HEK293 (cell line): ENCODE results near the gene STX5.

Experiments used
- CTCF ChIA-PET: fragments of 350-600 bp; formaldehyde crosslinking; extraction: SDS; loops from one replicate; lab custom pipeline; 2021; ENCODE audit warnings: antibody characterized with exemption; lab: Yijun Ruan, JAX
- POLR2A ChIA-PET: fragments of 300-600 bp; formaldehyde crosslinking; extraction: SDS; loops from one replicate; lab custom pipeline; 2020; ENCODE audit warnings: antibody characterized with exemption, inconsistent platforms; lab: Yijun Ruan, JAX
- H3K27ac ChIP-seq: fragments of 200-500 bp; sonication (Bioruptor generic); 2 replicates; pipeline ENCODE4 v1.5.1; 2014; ENCODE audit warnings: low read depth, low read length, control low read depth, inconsistent platforms; ENCODE audit errors: extremely low read depth
- H3K36me3 ChIP-seq, 2 experiments: fragments of 200-500 bp in 1 of 2; sonication (Bioruptor generic) in 1 of 2; 1 replicate in 1 of 2; 2 replicates in 1 of 2; pipeline ENCODE4 v1.5.1; 2014 to 2017; ENCODE audit warnings: inconsistent platforms in 2 of 2, low read length in 2 of 2; ENCODE audit not compliant: control insufficient read depth in 2 of 2, insufficient read depth in 1 of 2
- H3K4me1 ChIP-seq: fragments of 200-500 bp; sonication (Bioruptor generic); 2 replicates; pipeline ENCODE4 v1.5.1; 2014; ENCODE audit warnings: mild to moderate bottlenecking, low read length, inconsistent platforms; ENCODE audit not compliant: control insufficient read depth, insufficient read depth
- H3K4me3 ChIP-seq: 2 replicates; pipeline ENCODE4 v1.5.1; 2011; ENCODE audit warnings: low read depth, mild to moderate bottlenecking, control low read depth, low read length, moderate library complexity
- H3K9me3 ChIP-seq: fragments of 200-500 bp; sonication (Bioruptor generic); 2 replicates; pipeline ENCODE4 v1.5.1; 2014; ENCODE audit warnings: low read depth, low read length, inconsistent platforms; ENCODE audit not compliant: control insufficient read depth, insufficient read depth
- CTCF ChIP-seq: fragments of 450-650 bp; formaldehyde crosslinking; IDR thresholded peaks from 2 replicates; pipeline ENCODE4 v1.5.1; 2016; ENCODE audit warnings: missing biosample characterization, missing genetic modification characterization
- HIC1 ChIP-seq: fragments of 450-650 bp; formaldehyde crosslinking; IDR thresholded peaks from 2 replicates; pipeline ENCODE4 v1.5.1; 2016; ENCODE audit warnings: missing biosample characterization, missing genetic modification characterization
- HOXA7 ChIP-seq: sonication (generic); formaldehyde crosslinking; IDR thresholded peaks from 2 replicates; pipeline ENCODE4 v1.8.1; 2022; ENCODE audit warnings: missing genetic modification reagents, borderline replicate concordance
- OSR2 ChIP-seq: fragments of 450-650 bp; formaldehyde crosslinking; IDR thresholded peaks from 2 replicates; pipeline ENCODE4 v1.5.1; 2016; ENCODE audit warnings: missing biosample characterization, missing genetic modification characterization
- PRDM2 ChIP-seq: fragments of 450-650 bp; formaldehyde crosslinking; IDR thresholded peaks from 2 replicates; pipeline ENCODE4 v1.5.1; 2016; ENCODE audit warnings: missing biosample characterization, missing genetic modification characterization, borderline replicate concordance
- SALL2 ChIP-seq: fragments of 450-650 bp; formaldehyde crosslinking; IDR thresholded peaks from 2 replicates; pipeline ENCODE4 v1.5.0; 2017; ENCODE audit warnings: missing biosample characterization, mild to moderate bottlenecking, missing genetic modification characterization, borderline replicate concordance
- TCF7L2 ChIP-seq: IDR thresholded peaks from 2 replicates; pipeline ENCODE4 v1.6.1; 2011; ENCODE audit warnings: low read depth, mild to moderate bottlenecking, inconsistent platforms, low read length, moderate library complexity, borderline replicate concordance
- ZBTB49 ChIP-seq: fragments of 450-650 bp; formaldehyde crosslinking; IDR thresholded peaks from 2 replicates; pipeline ENCODE4 v1.5.1; 2016; ENCODE audit warnings: missing biosample characterization, missing genetic modification characterization, low read depth
- ZFP69B ChIP-seq: fragments of 450-650 bp; formaldehyde crosslinking; IDR thresholded peaks from 2 replicates; pipeline ENCODE4 v1.5.1; 2016; ENCODE audit warnings: missing biosample characterization, missing genetic modification characterization
- ZNF18 ChIP-seq: fragments of 450-650 bp; formaldehyde crosslinking; IDR thresholded peaks from 2 replicates; pipeline ENCODE4 v1.5.1; 2016; ENCODE audit warnings: missing biosample characterization, missing genetic modification characterization
- ZNF211 ChIP-seq: fragments of 450-650 bp; formaldehyde crosslinking; IDR thresholded peaks from 2 replicates; pipeline ENCODE4 v1.5.1; 2016; ENCODE audit warnings: low read depth, missing biosample characterization, missing genetic modification characterization
- ZNF239 ChIP-seq: fragments of 450-650 bp; formaldehyde crosslinking; IDR thresholded peaks from 2 replicates; pipeline ENCODE4 v1.5.1; 2016; ENCODE audit warnings: missing biosample characterization, missing genetic modification characterization
- ZNF416 ChIP-seq: fragments of 450-650 bp; formaldehyde crosslinking; IDR thresholded peaks from 2 replicates; pipeline ENCODE4 v1.5.1; 2016; ENCODE audit warnings: missing biosample characterization, missing genetic modification characterization
- ZNF48 ChIP-seq: fragments of 450-650 bp; formaldehyde crosslinking; IDR thresholded peaks from 2 replicates; pipeline ENCODE4 v1.5.1; 2016; ENCODE audit warnings: missing biosample characterization, missing genetic modification characterization
- ZNF561 ChIP-seq: fragments of 450-650 bp; IDR thresholded peaks from 2 replicates; pipeline ENCODE4 v1.5.1; 2018; ENCODE audit warnings: missing biosample characterization, missing genetic modification characterization, borderline replicate concordance
- ZNF610 ChIP-seq: fragments of 450-650 bp; formaldehyde crosslinking; IDR thresholded peaks from 2 replicates; pipeline ENCODE4 v1.5.1; 2016; ENCODE audit warnings: missing biosample characterization, missing genetic modification characterization, borderline replicate concordance
- ZNF629 ChIP-seq: fragments of 450-650 bp; formaldehyde crosslinking; IDR thresholded peaks from 2 replicates; pipeline ENCODE4 v1.5.1; 2017; ENCODE audit warnings: missing biosample characterization, missing genetic modification characterization
- ZNF660 ChIP-seq: fragments of 450-650 bp; IDR thresholded peaks from 2 replicates; pipeline ENCODE4 v1.5.1; 2018; ENCODE audit warnings: missing biosample characterization, mild to moderate bottlenecking, missing genetic modification characterization
- ZNF776 ChIP-seq: fragments of 450-650 bp; formaldehyde crosslinking; IDR thresholded peaks from 2 replicates; pipeline ENCODE4 v1.5.0; 2017; ENCODE audit warnings: missing biosample characterization, missing genetic modification characterization, borderline replicate concordance
- ZSCAN18 ChIP-seq: fragments of 450-650 bp; formaldehyde crosslinking; IDR thresholded peaks from 2 replicates; pipeline ENCODE4 v1.5.1; 2016; ENCODE audit warnings: missing biosample characterization, missing genetic modification characterization

The STX5 gene

GRCh38 chr11:62831520-62832335, at the start of gene STX5:
Gene STX5 (minus strand): TSS chr11:62832051. CDS start chr11:62831243, 808 bp downstream.
- H3K36me3 ChIP-seq: peaks cover 0 to 61% of the 10 kb centered on the region in 2 experiments; a peak in 2 of 3 replicates
- H3K27ac ChIP-seq: peak within 1 kb of the TSS; percentile 88
- H3K9me3 ChIP-seq: no peaks in the 10 kb centered on the region
- POLR2A ChIA-PET: interaction anchor here (0.5 to 5.1 kb wide), 42 partner anchors 9 to 407 kb away, joined by 3 to 93 read pairs (median 5); partner anchors contain the start of genes BSCL2, C11orf98, CSKMT and EEF1G
- H3K4me3 ChIP-seq: peak within 1 kb of the TSS; percentile 87
- H3K4me1 ChIP-seq: peaks cover 2% of the 10 kb centered on the region; the same call in 1 of the 2 replicates
- CTCF ChIA-PET: interaction anchor here (1.5 kb wide), 1 partner anchor 44 kb away, joined by 13 read pairs; the partner anchor contains the start of gene TMEM179B
- TF ChIP-seq ZNF416 (tag by site-specific recombination) (no peak), ZSCAN18 (no peak), ZFP69B (tag by site-specific recombination) (no peak), TCF7L2 (no peak), ZNF610 (no peak), OSR2 (tag by site-specific recombination) (no peak), PRDM2 (tag by site-specific recombination) (no peak), ZNF48 (tag by site-specific recombination) (no peak), ZNF629 (tag by site-specific recombination) (peak; percentile 86; the same call in 1 of the 2 replicates), HIC1 (tag by site-specific recombination) (no peak), HOXA7 (CRISPR knock-in tag) (no peak), ZNF561 (tag by site-specific recombination) (0 out of 2 replicates have a peak, but pooled peaks have one; percentile 80), ZNF776 (tag by site-specific recombination) (no peak), ZNF239 (tag by site-specific recombination) (no peak), ZNF211 (tag by site-specific recombination) (no peak), ZNF18 (no peak), SALL2 (tag by site-specific recombination) (no peak), CTCF (tag by site-specific recombination) (no peak), ZBTB49 (no peak), ZNF660 (tag by site-specific recombination) (0 out of 2 replicates have a peak, but pooled peaks have one; percentile 7)
